HCT116 (cell line): ENCODE results near the gene QKI. TPM values are rescaled to one million over a fixed set of nuclear protein-coding genes. Genes with fewer than 3 reads are reported as not detected.

ENCODE experiments used
- ATAC-seq: fragments of 200-7000 bp; cut with Tn5 transposase; 2 replicates; pipeline ENCODE4 v1.9.1; 2020; ENCODE audit warnings: mild to moderate bottlenecking, moderate library complexity
- BruUV-seq: library from RNA; stranded (reverse); fragments of 400-500 nt; replicated peaks from 2 replicates; lab custom pipeline; 2021; lab: Mats Ljungman, UMichigan
- CTCF ChIA-PET: fragments of 300-600 bp; sonication (Branson Sonifier 250); formaldehyde crosslinking; loops from one replicate; lab custom pipeline; 2021; ENCODE audit warnings: antibody characterized with exemption; lab: Charles Lee
- POLR2A ChIA-PET: fragments of 300-600, 350-600 bp; sonication (Branson Sonifier 250); formaldehyde crosslinking; loops from one replicate; lab custom pipeline; 2021; ENCODE audit warnings: antibody characterized with exemption; lab: Charles Lee
- RAD21 ChIA-PET, 2 experiments: fragments of 300-600 bp; sonication (Branson Sonifier 250); formaldehyde crosslinking; loops; one replicate each; lab custom pipeline; 2023; ENCODE audit warnings: low total read pairs in 2 of 2; ENCODE audit not compliant: uncharacterized antibody in 2 of 2, unreplicated experiment in 2 of 2, low non-redundant PET in 1 of 2; lab: Charles Lee
- DNase-seq: peaks from one replicate; pipeline ENCODE4 v3.0.0-alpha.2; 2010; ENCODE audit warnings: low read depth, low spot score
- H2AFZ ChIP-seq: fragments of 200-600 bp; shearing (Covaris generic), sonication (generic); 2 replicates; pipeline ENCODE4 v1.6.1; 2017; ENCODE audit warnings: low read depth, mixed run types, mixed read lengths, antibody characterized with exemption, low read length; ENCODE audit not compliant: poor library complexity, severe bottlenecking
- H3K27ac ChIP-seq: 2 replicates; pipeline ENCODE4 v1.5.1; 2012; ENCODE audit warnings: low read depth, low read length
- H3K27me3 ChIP-seq: fragments of 200-600 bp; sonication (generic); 2 replicates; pipeline ENCODE4 v1.6.1; 2016; ENCODE audit warnings: mixed run types, low read length, mixed read lengths; ENCODE audit not compliant: insufficient read depth
- H3K36me3 ChIP-seq, 2 experiments: fragments of 200-500 bp in 1 of 2; fragments of 200-600 bp in 1 of 2; sonication (Bioruptor generic) in 1 of 2; sonication (generic) in 1 of 2; 2 replicates each; pipeline versions ENCODE4 v1.5.1 to v1.6.1; 2014 to 2016; ENCODE audit warnings: low read length in 2 of 2, inconsistent platforms in 1 of 2, mixed read lengths in 1 of 2, mixed run types in 1 of 2; ENCODE audit not compliant: insufficient read depth in 2 of 2, control insufficient read depth in 1 of 2
- H3K4me1 ChIP-seq, 2 experiments: fragments of 200-600 bp in 1 of 2; sonication (generic) in 1 of 2; 2 replicates each; pipeline versions ENCODE4 v1.5.1 to v1.6.1; 2012 to 2017; ENCODE audit warnings: low read length in 2 of 2, inconsistent platforms in 1 of 2, mild to moderate bottlenecking in 1 of 2, mixed read lengths in 1 of 2, mixed run types in 1 of 2, moderate library complexity in 1 of 2; ENCODE audit not compliant: insufficient read depth in 2 of 2, control insufficient read depth in 1 of 2
- H3K4me2 ChIP-seq: fragments of 200-600 bp; sonication (generic); 2 replicates; pipeline ENCODE4 v1.6.1; 2017; ENCODE audit warnings: mixed run types, low read length, mixed read lengths
- H3K4me3 ChIP-seq, 2 experiments: fragments of 200-600 bp in 1 of 2; sonication (generic) in 1 of 2; replicated peaks in 1 of 2; 2 replicates each; pipeline ENCODE4 v1.5.1; 2011 to 2016; ENCODE audit warnings: low read length in 2 of 2, control low read depth in 1 of 2, low read depth in 1 of 2, mild to moderate bottlenecking in 1 of 2, mixed read lengths in 1 of 2, mixed run types in 1 of 2
- H3K79me2 ChIP-seq: fragments of 200-600 bp; sonication (generic); 2 replicates; pipeline ENCODE4 v1.6.1; 2017; ENCODE audit warnings: mild to moderate bottlenecking, mixed run types, low read length, moderate library complexity, mixed read lengths; ENCODE audit not compliant: insufficient read depth
- H3K9ac ChIP-seq: fragments of 200-600 bp; sonication (generic); 2 replicates; pipeline ENCODE4 v1.6.1; 2016; ENCODE audit warnings: low read length, mixed read lengths
- H3K9me2 ChIP-seq: fragments of 200-600 bp; sonication (generic), shearing (Covaris generic); 2 replicates; pipeline ENCODE4 v1.6.1; 2017; ENCODE audit warnings: mixed run types, mild to moderate bottlenecking, moderate library complexity; ENCODE audit not compliant: insufficient read depth
- H3K9me3 ChIP-seq, 2 experiments: fragments of 200-500 bp in 1 of 2; fragments of 200-600 bp in 1 of 2; sonication (Bioruptor generic) in 1 of 2; sonication (generic) in 1 of 2; 2 replicates each; pipeline ENCODE4 v1.6.1; 2014 to 2017; ENCODE audit warnings: low read length in 2 of 2, mixed read lengths in 2 of 2, inconsistent platforms in 1 of 2, low read depth in 1 of 2, mild to moderate bottlenecking in 1 of 2, mixed run types in 1 of 2, moderate library complexity in 1 of 2; ENCODE audit not compliant: control insufficient read depth in 1 of 2, insufficient read depth in 1 of 2
- H4K20me1 ChIP-seq: fragments of 200-600 bp; sonication (generic), shearing (Covaris generic); 2 replicates; pipeline ENCODE4 v1.6.1; 2017; ENCODE audit warnings: mixed run types, mild to moderate bottlenecking, moderate library complexity; ENCODE audit not compliant: insufficient read depth
- CBX3 ChIP-seq: IDR thresholded peaks from 2 replicates; pipeline ENCODE4 v1.6.1; 2012; ENCODE audit warnings: low read depth
- CEBPB ChIP-seq: IDR thresholded peaks from 2 replicates; pipeline ENCODE4 v1.6.1; 2012; ENCODE audit warnings: low read depth
- EZH2 ChIP-seq: fragments of 200-600 bp; sonication (generic); IDR thresholded peaks from 2 replicates; pipeline ENCODE4 v1.6.1; 2017; ENCODE audit warnings: antibody characterized with exemption, mixed run types
- EZH2phosphoT487 ChIP-seq: fragments of 200-600 bp; IDR thresholded peaks from 2 replicates; pipeline ENCODE4 v1.6.1; 2018; ENCODE audit warnings: antibody characterized with exemption, borderline replicate concordance
- FOSL1 ChIP-seq: IDR thresholded peaks from 2 replicates; pipeline ENCODE4 v1.6.1; 2012; ENCODE audit warnings: low read depth
- JUND ChIP-seq: IDR thresholded peaks from 2 replicates; pipeline ENCODE4 v1.6.1; 2012
- POLR2AphosphoS5 ChIP-seq: IDR thresholded peaks from 2 replicates; pipeline ENCODE4 v1.6.1; 2011; ENCODE audit warnings: mild to moderate bottlenecking, low read depth, low read length, moderate library complexity
- RAD21 ChIP-seq: IDR thresholded peaks from 2 replicates; pipeline ENCODE4 v1.6.1; 2012; ENCODE audit warnings: low read depth, mild to moderate bottlenecking
- SIN3A ChIP-seq: IDR thresholded peaks from 2 replicates; pipeline ENCODE4 v1.6.1; 2012; ENCODE audit warnings: low read depth
- SRF ChIP-seq: IDR thresholded peaks from 2 replicates; pipeline ENCODE4 v1.6.1; 2012; ENCODE audit warnings: low read depth
- TCF7L2 ChIP-seq: IDR thresholded peaks from 2 replicates; pipeline ENCODE4 v1.7.0; 2011; ENCODE audit warnings: borderline replicate concordance, inconsistent platforms; ENCODE audit not compliant: insufficient read depth, insufficient read length; ENCODE audit errors: extremely low read depth
- YY1 ChIP-seq: IDR thresholded peaks from 2 replicates; pipeline ENCODE4 v1.6.1; 2011; ENCODE audit warnings: low read length, low read depth, moderate library complexity, mild to moderate bottlenecking; ENCODE audit not compliant: insufficient replicate concordance; ENCODE audit errors: extremely low read depth
- ZFX ChIP-seq: fragments of 450-650 bp; IDR thresholded peaks from 2 replicates; pipeline ENCODE4 v1.6.1; 2017
- ZNF274 ChIP-seq: fragments of 200-500 bp; sonication (Bioruptor generic); IDR thresholded peaks from 2 replicates; pipeline ENCODE4 v1.6.1; 2014; ENCODE audit warnings: mild to moderate bottlenecking, low read depth, low read length, inconsistent platforms
- intact Hi-C: fragments of 100-400 bp; cut with micrococcal nuclease; formaldehyde crosslinking; loops from 2 replicates; pipeline ENCODE4 v1.10.0; 2022
- total RNA-seq: library from RNA; stranded (reverse); gene quantifications from one replicate; pipeline ENCODE4 v1.2.1, GENCODE V29; 2021; ENCODE audit not compliant: unreplicated experiment
- TF ChIP-seq, protein P1 (sequence below): IDR thresholded peaks from 2 replicates; pipeline ENCODE4 v1.6.1; 2012
- TF ChIP-seq, protein P2 (sequence below): IDR thresholded peaks from 2 replicates; pipeline ENCODE4 v1.6.1; 2012; ENCODE audit warnings: low read depth

QKI gene
- total RNA-seq, 1 experiment from 2014 or later, result 35.3 TPM

DNA sequence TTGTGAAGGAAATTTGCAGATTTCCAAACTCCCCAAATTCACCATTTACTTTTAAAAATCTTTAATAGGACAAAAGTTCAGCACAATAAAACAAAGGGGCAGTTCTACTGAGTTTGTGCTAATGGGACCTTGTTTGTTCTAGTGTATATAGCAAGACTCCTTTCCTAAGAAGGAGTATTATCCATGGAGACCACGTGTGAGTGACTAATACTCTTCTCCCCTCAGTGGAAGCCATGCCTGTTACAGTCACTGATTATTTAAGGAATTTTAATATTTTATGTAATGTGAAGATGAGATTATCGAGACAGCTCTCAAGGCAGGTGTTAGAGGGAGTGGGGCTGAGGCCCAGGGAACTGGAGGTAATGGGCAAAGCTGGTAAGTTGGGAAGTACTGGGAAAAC, 16.4 kb upstream of the QKI start:
- Histone ChIP-seq H4K20me1 (no peaks in the 10 kb centered on the region), H3K36me3 (no peaks in the 10 kb centered on the region), H3K4me3 (no peak overlapping the region), H3K4me1 (peaks cover 0 to 8% of the 10 kb centered on the region in 2 experiments; a peak in 2 of 4 replicates), H3K27ac (no peak overlapping the region), H3K79me2 (no peaks in the 10 kb centered on the region), H3K27me3 (no peaks in the 10 kb centered on the region), H3K9me2 (no peaks in the 10 kb centered on the region), H3K4me2 (no peak overlapping the region), H2AFZ (no peak overlapping the region), H3K9me3 (no peaks in the 10 kb centered on the region), H3K9ac (no peak overlapping the region)
- RAD21 ChIA-PET, result no interaction called here
- intact Hi-C loops, result no loop called here
- DNase-seq, result no peak
- no TSS peak for BruUV-seq
- no peak for ATAC-seq
- TF ChIP-seq ZFX, result no peak
- TF ChIP-seq ZNF274, result no peak
- no peak for TF ChIP-seq TCF7L2
- no peak for TF ChIP-seq EZH2phosphoT487
- TF ChIP-seq FOSL1, result no peak
- TF ChIP-seq POLR2AphosphoS5, result no peak
- TF ChIP-seq JUND, result no peak
- TF ChIP-seq, protein P1, sequence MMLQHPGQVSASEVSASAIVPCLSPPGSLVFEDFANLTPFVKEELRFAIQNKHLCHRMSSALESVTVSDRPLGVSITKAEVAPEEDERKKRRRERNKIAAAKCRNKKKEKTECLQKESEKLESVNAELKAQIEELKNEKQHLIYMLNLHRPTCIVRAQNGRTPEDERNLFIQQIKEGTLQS, result no peak
- no peak for TF ChIP-seq SIN3A
- TF ChIP-seq YY1, result no peak
- POLR2A ChIA-PET, result no interaction called here
- CTCF ChIA-PET, result no interaction called here

DNA sequence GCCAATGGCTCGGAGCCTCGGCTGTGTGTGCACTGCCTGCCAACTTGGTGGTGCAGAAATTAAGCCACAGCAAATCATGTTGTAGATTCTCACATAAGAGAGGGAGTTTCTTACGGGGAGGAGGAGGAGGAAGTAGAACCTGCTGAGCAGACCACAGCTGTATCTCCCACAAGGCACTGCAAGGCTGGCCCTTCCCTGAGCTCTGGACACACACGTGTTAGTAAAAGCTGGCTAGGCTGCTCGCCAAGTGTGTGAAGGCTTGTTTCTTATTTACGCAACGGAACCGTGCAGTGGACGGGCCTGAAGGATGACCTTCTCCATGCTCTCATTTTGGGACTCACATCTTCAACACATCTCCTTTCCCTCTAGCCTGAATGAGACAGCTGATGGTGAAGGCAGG, 15.7 kb upstream of the QKI start:
- intact Hi-C loops, result no loop called here
- no peaks in the 10 kb centered on the region for H4K20me1 ChIP-seq
- ATAC-seq, result no peak
- H3K9me2 ChIP-seq, result no peaks in the 10 kb centered on the region
- RAD21 ChIA-PET, result no interaction called here
- no peaks in the 10 kb centered on the region for H3K27me3 ChIP-seq
- no peak overlapping the region for H3K4me3 ChIP-seq
- H3K79me2 ChIP-seq, result no peaks in the 10 kb centered on the region
- CTCF ChIA-PET, result no interaction called here
- H3K9me3 ChIP-seq, result no peaks in the 10 kb centered on the region
- POLR2A ChIA-PET, result no interaction called here
- BruUV-seq, result no TSS peak
- TF ChIP-seq EZH2 (no peak), CEBPB (no peak), ZNF274 (no peak), RAD21 (no peak), CBX3 (no peak), SRF (no peak), POLR2AphosphoS5 (no peak)
- TF ChIP-seq, protein P1, result no peak
- TF ChIP-seq, protein P2, sequence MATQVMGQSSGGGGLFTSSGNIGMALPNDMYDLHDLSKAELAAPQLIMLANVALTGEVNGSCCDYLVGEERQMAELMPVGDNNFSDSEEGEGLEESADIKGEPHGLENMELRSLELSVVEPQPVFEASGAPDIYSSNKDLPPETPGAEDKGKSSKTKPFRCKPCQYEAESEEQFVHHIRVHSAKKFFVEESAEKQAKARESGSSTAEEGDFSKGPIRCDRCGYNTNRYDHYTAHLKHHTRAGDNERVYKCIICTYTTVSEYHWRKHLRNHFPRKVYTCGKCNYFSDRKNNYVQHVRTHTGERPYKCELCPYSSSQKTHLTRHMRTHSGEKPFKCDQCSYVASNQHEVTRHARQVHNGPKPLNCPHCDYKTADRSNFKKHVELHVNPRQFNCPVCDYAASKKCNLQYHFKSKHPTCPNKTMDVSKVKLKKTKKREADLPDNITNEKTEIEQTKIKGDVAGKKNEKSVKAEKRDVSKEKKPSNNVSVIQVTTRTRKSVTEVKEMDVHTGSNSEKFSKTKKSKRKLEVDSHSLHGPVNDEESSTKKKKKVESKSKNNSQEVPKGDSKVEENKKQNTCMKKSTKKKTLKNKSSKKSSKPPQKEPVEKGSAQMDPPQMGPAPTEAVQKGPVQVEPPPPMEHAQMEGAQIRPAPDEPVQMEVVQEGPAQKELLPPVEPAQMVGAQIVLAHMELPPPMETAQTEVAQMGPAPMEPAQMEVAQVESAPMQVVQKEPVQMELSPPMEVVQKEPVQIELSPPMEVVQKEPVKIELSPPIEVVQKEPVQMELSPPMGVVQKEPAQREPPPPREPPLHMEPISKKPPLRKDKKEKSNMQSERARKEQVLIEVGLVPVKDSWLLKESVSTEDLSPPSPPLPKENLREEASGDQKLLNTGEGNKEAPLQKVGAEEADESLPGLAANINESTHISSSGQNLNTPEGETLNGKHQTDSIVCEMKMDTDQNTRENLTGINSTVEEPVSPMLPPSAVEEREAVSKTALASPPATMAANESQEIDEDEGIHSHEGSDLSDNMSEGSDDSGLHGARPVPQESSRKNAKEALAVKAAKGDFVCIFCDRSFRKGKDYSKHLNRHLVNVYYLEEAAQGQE, result no peak
- no peak overlapping the region for H3K27ac ChIP-seq
- H3K36me3 ChIP-seq, result no peaks in the 10 kb centered on the region
- no peak overlapping the region for H3K4me2 ChIP-seq
- H3K4me1 ChIP-seq, result peaks cover 0 to 4% of the 10 kb centered on the region in 2 experiments; a peak in 1 of 4 replicates
- no peak for DNase-seq
- H3K9ac ChIP-seq, result no peak overlapping the region
- no peak overlapping the region for H2AFZ ChIP-seq
